Ovary (tissue), 3 donors: ENCODE measurements around the gene FITM1.

Experiments
- CTCF ChIP-seq, 3 donors: fragments of 450-650 bp in 2 of 3; fragments of 200-600 bp in 1 of 3; IDR thresholded peaks; one replicate each; pipeline versions ENCODE4 v1.5.1 to v1.8.0; 2016 to 2022; ENCODE audit warnings: antibody characterized with exemption in 3 of 3, mild to moderate bottlenecking in 1 of 3
- EP300 ChIP-seq: sonication (generic); formaldehyde crosslinking; IDR thresholded peaks from one replicate; pipeline ENCODE4 v1.6.1; 2017; ENCODE audit warnings: antibody characterized with exemption
- POLR2A ChIP-seq: fragments of 450-650 bp; IDR thresholded peaks from one replicate; pipeline ENCODE4 v1.6.1; 2017; ENCODE audit warnings: antibody characterized with exemption, mild to moderate bottlenecking, moderate library complexity
- donor health status: DM: no; HTN: no; CAD: no.

- no peak for TF ChIP-seq CTCF (IDR thresholded peaks at IDR 0.05)
- no peak for TF ChIP-seq POLR2A
- TF ChIP-seq EP300, result no peak
These were observed 47.4 kb downstream of the FITM1 start for GRCh38 chr14:24177891-24178290.
